A549 (cell line): ENCODE results near the gene LY86. TPM values are rescaled to one million over a fixed set of nuclear protein-coding genes. Genes with fewer than 3 reads are reported as not detected.

ENCODE experiments used
- ATAC-seq, 2 experiments: fragments of 200-7000 bp in 1 of 2; fragments of >200 bp in 1 of 2; cut with Nextera tagmentation in 1 of 2; cut with Tn5 transposase in 1 of 2; 3 replicates each; pipeline versions ENCODE4 v1.8.0 to v1.9.1; 2018 to 2020; ENCODE audit warnings: mild to moderate bottlenecking in 1 of 2, moderate library complexity in 1 of 2
- CTCF ChIA-PET: fragments of 300-600 bp; sonication (Branson Sonifier 250); formaldehyde crosslinking; extraction: SDS; loops from one replicate; lab custom pipeline; 2021; ENCODE audit warnings: antibody characterized with exemption, inconsistent platforms; lab: Yijun Ruan, JAX
- POLR2A ChIA-PET: fragments of 350-600 bp; formaldehyde crosslinking; extraction: SDS; loops from one replicate; lab custom pipeline; 2021; ENCODE audit warnings: antibody characterized with exemption, inconsistent platforms; lab: Yijun Ruan, JAX
- DNase-seq, 2 experiments: peaks; one replicate each; pipeline versions ENCODE4 v3.0.0 to v3.0.0-alpha.2; 2011 to 2016; ENCODE audit warnings: low read depth in 1 of 2, low spot score in 1 of 2
- FAIRE-seq: peaks from 2 replicates; lab custom pipeline; 2011; peaks lifted over from hg19 to GRCh38; lab: Jason Lieb, UNC
- H3K27ac ChIP-seq, 2 experiments: fragments of >200 bp; sonication (Bioruptor Twin); formaldehyde crosslinking; 3 replicates each; pipeline ENCODE4 v1.5.1; 2016 to 2017
- H3K4me1 ChIP-seq: fragments of >200 bp; sonication (Bioruptor Twin); formaldehyde crosslinking; 3 replicates; pipeline ENCODE4 v1.6.1; 2016
- H3K4me2 ChIP-seq: fragments of >200 bp; sonication (Bioruptor Twin); formaldehyde crosslinking; 3 replicates; pipeline ENCODE4 v1.6.1; 2016
- H3K4me3 ChIP-seq: fragments of >200 bp; sonication (Bioruptor Twin); formaldehyde crosslinking; 3 replicates; pipeline ENCODE4 v1.5.1; 2016
- H3K9me3 ChIP-seq: fragments of >200 bp; sonication (Bioruptor Twin); formaldehyde crosslinking; 3 replicates; pipeline ENCODE4 v1.6.1; 2016
- CBX2 ChIP-seq: fragments of 200-600 bp; sonication (generic); IDR thresholded peaks from 2 replicates; pipeline ENCODE4 v1.6.1; 2016; ENCODE audit warnings: low read depth, mild to moderate bottlenecking, borderline replicate concordance
- CEBPB ChIP-seq, 2 experiments: fragments of >200 bp in 1 of 2; sonication (Bioruptor Twin) in 1 of 2; formaldehyde crosslinking in 1 of 2; IDR thresholded peaks; 2 replicates each; pipeline ENCODE4 v1.6.1; 2012 to 2016
- CHD2 ChIP-seq: fragments of 150-350 bp; IDR thresholded peaks from 2 replicates; pipeline ENCODE4 v1.6.1; 2014; ENCODE audit warnings: low read length; ENCODE audit not compliant: partially characterized antibody
- EHF ChIP-seq: fragments of 250-450 bp; sonication (Bioruptor Pico); IDR thresholded peaks from 2 replicates; pipeline ENCODE4 v1.5.0; 2020; ENCODE audit warnings: mild to moderate bottlenecking
- ESRRA ChIP-seq: fragments of 150-350 bp; IDR thresholded peaks from 2 replicates; pipeline ENCODE4 v1.6.1; 2014; ENCODE audit warnings: mild to moderate bottlenecking, low read length, borderline replicate concordance
- FOSB ChIP-seq: fragments of 250-450 bp; sonication (Bioruptor Pico); IDR thresholded peaks from 2 replicates; pipeline ENCODE4 v1.5.0; 2020; ENCODE audit warnings: mild to moderate bottlenecking, moderate library complexity
- FOXS1 ChIP-seq: fragments of 250-450 bp; sonication (Bioruptor Pico); IDR thresholded peaks from 2 replicates; pipeline ENCODE4 v1.5.0; 2020; ENCODE audit warnings: mild to moderate bottlenecking, moderate library complexity
- HOXA7 ChIP-seq: fragments of 250-450 bp; sonication (Bioruptor Pico); IDR thresholded peaks from 2 replicates; pipeline ENCODE4 v1.5.0; 2020; ENCODE audit warnings: mild to moderate bottlenecking, moderate library complexity
- HOXB13 ChIP-seq: fragments of 250-450 bp; sonication (Bioruptor Pico); IDR thresholded peaks from 2 replicates; pipeline ENCODE4 v1.5.0; 2020; ENCODE audit warnings: low read depth, mild to moderate bottlenecking, moderate library complexity
- KDM1A ChIP-seq: fragments of 200-600 bp; sonication (generic); IDR thresholded peaks from 2 replicates; pipeline ENCODE4 v1.6.1; 2016; ENCODE audit warnings: low read depth, mild to moderate bottlenecking
- KDM5A ChIP-seq: fragments of 200-600 bp; sonication (generic); IDR thresholded peaks from 2 replicates; pipeline ENCODE4 v1.6.1; 2016; ENCODE audit warnings: antibody characterized with exemption, mild to moderate bottlenecking
- NFE2L2 ChIP-seq: fragments of 150-350 bp; conservative IDR thresholded peaks from 2 replicates; pipeline ENCODE4 v1.6.1; 2014; ENCODE audit warnings: low read length
- NR3C1 ChIP-seq: fragments of >200 bp; sonication (Bioruptor Twin); formaldehyde crosslinking; IDR thresholded peaks from 3 replicates; pipeline ENCODE4 v1.6.1; 2017
- RAD21 ChIP-seq, 2 experiments: fragments of >200 bp in 1 of 2; sonication (Bioruptor Twin) in 1 of 2; formaldehyde crosslinking in 1 of 2; IDR thresholded peaks in 1 of 2; conservative IDR thresholded peaks in 1 of 2; 2 replicates in 1 of 2; 3 replicates in 1 of 2; pipeline ENCODE4 v1.6.1; 2012 to 2018; ENCODE audit warnings: inconsistent platforms in 1 of 2
- RARB ChIP-seq: fragments of 250-450 bp; sonication (Bioruptor Pico); IDR thresholded peaks from 2 replicates; pipeline ENCODE4 v1.8.0; 2021; ENCODE audit warnings: mild to moderate bottlenecking, moderate library complexity
- SREBF2 ChIP-seq: fragments of 450-650 bp; IDR thresholded peaks from 2 replicates; pipeline ENCODE4 v1.6.1; 2014; ENCODE audit warnings: mild to moderate bottlenecking, moderate library complexity
- TFCP2L1 ChIP-seq: fragments of 250-450 bp; sonication (Bioruptor Pico); IDR thresholded peaks from 2 replicates; pipeline ENCODE4 v1.5.0; 2021; ENCODE audit warnings: mild to moderate bottlenecking
- TP53 ChIP-seq: fragments of 250-450 bp; sonication (Bioruptor Pico); IDR thresholded peaks from 2 replicates; pipeline ENCODE4 v1.5.0; 2021; ENCODE audit warnings: mild to moderate bottlenecking, moderate library complexity
- ZC3H11A ChIP-seq: fragments of 450-650 bp; IDR thresholded peaks from 2 replicates; pipeline ENCODE4 v1.6.1; 2014; ENCODE audit warnings: antibody characterized with exemption, mild to moderate bottlenecking
- ZFP36 ChIP-seq: fragments of 450-650 bp; IDR thresholded peaks from 2 replicates; pipeline ENCODE4 v1.6.1; 2014; ENCODE audit warnings: borderline replicate concordance; ENCODE audit not compliant: partially characterized antibody
- ZNF302 ChIP-seq: fragments of 250-450 bp; sonication (Bioruptor Pico); IDR thresholded peaks from 2 replicates; pipeline ENCODE4 v1.9.0; 2021; ENCODE audit warnings: inconsistent platforms, mild to moderate bottlenecking, moderate library complexity
- WGBS: methylation state at CpG from one replicate; pipeline ENCODE4 v1.1.6; 2017; ENCODE audit errors: missing lambda C conversion rate; 5-methylcytosine and 5-hydroxymethylcytosine counted together
- polyA plus RNA-seq, 4 experiments: library from polyadenylated mRNA; depleted of rRNA in 3 of 4; stranded (reverse); fragments of >200 nt; fragmentation: RNase III in 1 of 4; extraction: RNeasy Plus Mini Kit Qiagen cat#74134 plus additional on column Dnase treatment in 1 of 4; gene quantifications; 2 replicates in 3 of 4; 3 replicates in 1 of 4; pipeline ENCODE4 v1.2.3, GENCODE V29; 2011 to 2017
- TF ChIP-seq, protein P1 (sequence below): fragments of >200 bp; sonication (Bioruptor Twin); formaldehyde crosslinking; IDR thresholded peaks from 2 replicates; pipeline ENCODE4 v1.6.1; 2016
- TF ChIP-seq, protein P2 (sequence below): fragments of 250-450 bp; sonication (Bioruptor Pico); IDR thresholded peaks from 2 replicates; pipeline ENCODE4 v1.5.0; 2020; ENCODE audit warnings: low read depth, mild to moderate bottlenecking, moderate library complexity
- TF ChIP-seq, protein P3 (sequence below): fragments of >200 bp; sonication (Bioruptor Twin); formaldehyde crosslinking; IDR thresholded peaks from 3 replicates; pipeline ENCODE4 v1.5.1; 2016
- TF ChIP-seq, protein P4 (sequence below): IDR thresholded peaks from 2 replicates; pipeline ENCODE4 v1.6.1; 2012
- TF ChIP-seq, protein P5 (sequence below): IDR thresholded peaks from 2 replicates; pipeline ENCODE4 v1.6.1; 2012

The LY86 gene
- polyA plus RNA-seq, 2 of the 4 experiments (the other 2 are of a cell fraction) = not detected

DNA sequence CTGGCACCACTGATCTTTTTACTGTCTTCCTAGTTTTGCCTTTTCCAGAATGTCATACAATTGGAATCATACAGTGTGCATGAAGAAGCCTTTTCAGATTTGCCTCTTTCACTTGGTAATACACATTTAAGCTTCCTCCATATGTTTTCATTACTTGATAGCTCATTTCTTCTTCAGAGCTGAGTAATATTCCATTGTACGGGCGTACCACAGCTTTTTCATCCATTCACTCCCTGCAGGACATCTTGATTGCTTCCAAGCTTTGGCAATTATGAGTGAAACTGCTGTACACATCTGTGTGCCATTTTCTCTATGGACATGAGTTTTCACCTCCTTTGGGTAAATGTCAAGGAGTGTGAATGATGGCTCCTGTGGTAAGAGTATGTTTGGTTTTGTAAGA lies 46.2 kb upstream of the LY86 start:
- no peak for DNase-seq
- H3K9me3 ChIP-seq = no peaks in the 10 kb centered on the region
- ChIA-PET POLR2A (no interaction called here), CTCF (no interaction called here)
- FAIRE-seq = no peak
- H3K4me3 ChIP-seq = no peak overlapping the region
- H3K4me2 ChIP-seq = no peak overlapping the region
- no peak overlapping the region for H3K27ac ChIP-seq
- 7% methylated on average over 2 of the region's 2 CpGs for WGBS
- TF ChIP-seq TP53 (CRISPR knock-in tag) = no peak
- no peak for ATAC-seq
- H3K4me1 ChIP-seq = no peaks in the 10 kb centered on the region

DNA sequence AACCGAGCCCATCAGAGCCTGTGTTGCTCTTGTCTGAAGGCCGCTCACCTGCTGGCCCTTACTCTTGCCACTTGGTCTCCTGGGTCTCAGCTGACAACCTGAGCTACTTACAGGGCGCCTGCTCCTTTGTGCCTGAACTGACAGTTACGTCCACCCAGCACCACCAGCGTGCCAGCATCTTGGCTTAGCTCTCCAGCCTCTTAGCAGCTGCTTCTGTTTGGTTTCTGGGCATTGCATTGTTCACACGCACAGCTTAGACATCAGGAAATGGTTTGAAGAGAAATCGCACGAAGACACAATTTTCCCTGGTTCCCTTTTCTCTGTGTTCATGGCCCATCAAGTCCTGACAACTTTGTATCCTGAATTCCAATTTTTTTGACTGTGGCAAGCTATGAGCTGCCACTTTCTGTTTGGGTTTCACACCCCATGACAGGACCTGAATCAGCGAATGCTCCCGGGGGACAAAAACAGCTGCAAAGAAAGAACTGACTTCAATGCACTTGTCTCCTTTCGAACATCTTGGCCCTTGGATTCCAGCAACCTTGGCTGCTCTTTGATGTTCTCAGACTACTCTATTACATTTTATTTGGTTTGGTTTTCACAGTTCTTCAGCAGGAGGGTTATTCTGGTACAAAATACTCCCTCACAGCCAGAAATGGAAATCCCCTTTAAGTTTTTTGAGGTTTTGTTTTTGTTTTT lies 45.2 kb upstream of the LY86 start:
- Histone ChIP-seq H3K4me2 (no peak overlapping the region), H3K4me3 (no peak overlapping the region), H3K27ac (no peak overlapping the region), H3K9me3 (no peaks in the 10 kb centered on the region), H3K4me1 (no peaks in the 10 kb centered on the region)
- no peak for ATAC-seq
- TF ChIP-seq KDM5A = no peak
- no peak for TF ChIP-seq FOSB (CRISPR knock-in tag)
- TF ChIP-seq ZFP36 = no peak
- TF ChIP-seq TFCP2L1 = no peak
- TF ChIP-seq, protein P1, sequence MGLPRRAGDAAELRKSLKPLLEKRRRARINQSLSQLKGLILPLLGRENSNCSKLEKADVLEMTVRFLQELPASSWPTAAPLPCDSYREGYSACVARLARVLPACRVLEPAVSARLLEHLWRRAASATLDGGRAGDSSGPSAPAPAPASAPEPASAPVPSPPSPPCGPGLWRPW = no peak
- no peak for TF ChIP-seq RAD21 (conservative IDR thresholded peaks at IDR 0.05 in 1 of 2, IDR thresholded peaks at IDR 0.05 in 1 of 2)
- no peak for TF ChIP-seq CBX2
- no peak for TF ChIP-seq ZNF302
- no peak for TF ChIP-seq CHD2
- TF ChIP-seq ZC3H11A = no peak
- TF ChIP-seq RARB (CRISPR knock-in tag) = no peak
- TF ChIP-seq ESRRA = no peak
- no peak for TF ChIP-seq SREBF2
- TF ChIP-seq, protein P2, sequence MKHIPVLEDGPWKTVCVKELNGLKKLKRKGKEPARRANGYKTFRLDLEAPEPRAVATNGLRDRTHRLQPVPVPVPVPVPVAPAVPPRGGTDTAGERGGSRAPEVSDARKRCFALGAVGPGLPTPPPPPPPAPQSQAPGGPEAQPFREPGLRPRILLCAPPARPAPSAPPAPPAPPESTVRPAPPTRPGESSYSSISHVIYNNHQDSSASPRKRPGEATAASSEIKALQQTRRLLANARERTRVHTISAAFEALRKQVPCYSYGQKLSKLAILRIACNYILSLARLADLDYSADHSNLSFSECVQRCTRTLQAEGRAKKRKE = no peak
- TF ChIP-seq HOXB13 = no peak
- TF ChIP-seq EHF (CRISPR knock-in tag) = no peak
- no peak for TF ChIP-seq CEBPB (IDR thresholded peaks at IDR 0.05)
- TF ChIP-seq KDM1A = no peak
- TF ChIP-seq, protein P3, sequence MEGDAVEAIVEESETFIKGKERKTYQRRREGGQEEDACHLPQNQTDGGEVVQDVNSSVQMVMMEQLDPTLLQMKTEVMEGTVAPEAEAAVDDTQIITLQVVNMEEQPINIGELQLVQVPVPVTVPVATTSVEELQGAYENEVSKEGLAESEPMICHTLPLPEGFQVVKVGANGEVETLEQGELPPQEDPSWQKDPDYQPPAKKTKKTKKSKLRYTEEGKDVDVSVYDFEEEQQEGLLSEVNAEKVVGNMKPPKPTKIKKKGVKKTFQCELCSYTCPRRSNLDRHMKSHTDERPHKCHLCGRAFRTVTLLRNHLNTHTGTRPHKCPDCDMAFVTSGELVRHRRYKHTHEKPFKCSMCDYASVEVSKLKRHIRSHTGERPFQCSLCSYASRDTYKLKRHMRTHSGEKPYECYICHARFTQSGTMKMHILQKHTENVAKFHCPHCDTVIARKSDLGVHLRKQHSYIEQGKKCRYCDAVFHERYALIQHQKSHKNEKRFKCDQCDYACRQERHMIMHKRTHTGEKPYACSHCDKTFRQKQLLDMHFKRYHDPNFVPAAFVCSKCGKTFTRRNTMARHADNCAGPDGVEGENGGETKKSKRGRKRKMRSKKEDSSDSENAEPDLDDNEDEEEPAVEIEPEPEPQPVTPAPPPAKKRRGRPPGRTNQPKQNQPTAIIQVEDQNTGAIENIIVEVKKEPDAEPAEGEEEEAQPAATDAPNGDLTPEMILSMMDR = no peak
- no peak for FAIRE-seq
- ChIA-PET POLR2A (no interaction called here), CTCF (interaction anchor here (1.1 kb wide), 1 partner anchor 486 kb away, joined by 5 read pairs; no protein-coding TSS in a partner anchor)
- WGBS = 49% methylated on average over 11 of the region's 11 CpGs
- DNase-seq = no peak

DNA sequence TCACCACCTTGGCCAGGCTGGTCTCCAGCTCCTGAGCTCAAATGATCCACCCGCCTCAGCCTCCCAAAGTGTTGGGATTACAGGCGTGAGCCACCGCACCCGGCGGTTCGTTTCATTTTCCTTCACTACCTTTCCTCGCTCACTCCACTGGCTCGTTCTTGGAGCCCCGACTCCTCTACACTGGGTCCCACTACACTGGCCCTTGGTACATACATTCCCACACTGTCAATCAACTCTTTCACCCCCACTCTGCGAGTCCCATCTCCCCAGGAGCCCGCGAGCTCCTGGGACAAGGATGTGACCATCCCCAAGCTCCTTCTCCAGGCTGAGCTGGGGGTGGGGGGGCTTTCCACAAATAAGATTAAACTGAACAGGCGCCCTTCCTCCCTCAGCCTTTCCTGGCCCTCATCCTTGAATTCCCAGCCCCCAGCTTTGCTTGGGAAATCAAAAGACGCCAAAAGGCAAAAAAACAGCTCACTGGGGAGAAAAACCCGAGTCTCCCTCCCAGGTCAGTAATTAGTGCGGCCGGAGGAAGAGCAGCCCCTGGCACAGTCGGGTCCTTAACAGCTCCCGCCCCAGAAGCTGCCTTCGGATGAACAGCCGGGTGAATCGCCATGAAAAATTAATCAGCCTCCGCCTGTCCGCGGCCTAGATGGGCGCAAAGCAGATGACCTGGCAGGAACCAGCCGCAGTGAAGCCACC lies 42.8 kb upstream of the LY86 start:
- 67% methylated on average over 24 of the region's 27 CpGs for WGBS
- Histone ChIP-seq H3K9me3 (no peaks in the 10 kb centered on the region), H3K4me2 (no peak overlapping the region; the same call in 2 of the 3 replicates), H3K27ac (no peak overlapping the region), H3K4me3 (no peak overlapping the region), H3K4me1 (no peaks in the 10 kb centered on the region)
- FAIRE-seq = no peak
- ChIA-PET CTCF (interaction anchor here (0.6 to 3.3 kb wide), 6 partner anchors 11 to 490 kb away, joined by 3 to 39 read pairs (median 5); no protein-coding TSS in a partner anchor), POLR2A (no interaction called here)
- no peak for DNase-seq
- no peak for ATAC-seq
- TF ChIP-seq, protein P3 = no peak
- TF ChIP-seq, protein P2 = no peak
- TF ChIP-seq EHF (CRISPR knock-in tag) = no peak
- TF ChIP-seq, protein P4, sequence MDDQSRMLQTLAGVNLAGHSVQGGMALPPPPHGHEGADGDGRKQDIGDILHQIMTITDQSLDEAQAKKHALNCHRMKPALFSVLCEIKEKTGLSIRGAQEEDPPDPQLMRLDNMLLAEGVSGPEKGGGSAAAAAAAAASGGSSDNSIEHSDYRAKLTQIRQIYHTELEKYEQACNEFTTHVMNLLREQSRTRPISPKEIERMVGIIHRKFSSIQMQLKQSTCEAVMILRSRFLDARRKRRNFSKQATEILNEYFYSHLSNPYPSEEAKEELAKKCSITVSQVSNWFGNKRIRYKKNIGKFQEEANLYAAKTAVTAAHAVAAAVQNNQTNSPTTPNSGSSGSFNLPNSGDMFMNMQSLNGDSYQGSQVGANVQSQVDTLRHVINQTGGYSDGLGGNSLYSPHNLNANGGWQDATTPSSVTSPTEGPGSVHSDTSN = no peak
- TF ChIP-seq CEBPB (IDR thresholded peaks at IDR 0.05) = no peak
- no peak for TF ChIP-seq FOXS1 (CRISPR knock-in tag)
- no peak for TF ChIP-seq HOXA7 (CRISPR knock-in tag)
- no peak for TF ChIP-seq NFE2L2
- TF ChIP-seq, protein P5, sequence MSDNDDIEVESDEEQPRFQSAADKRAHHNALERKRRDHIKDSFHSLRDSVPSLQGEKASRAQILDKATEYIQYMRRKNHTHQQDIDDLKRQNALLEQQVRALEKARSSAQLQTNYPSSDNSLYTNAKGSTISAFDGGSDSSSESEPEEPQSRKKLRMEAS = no peak
- TF ChIP-seq NR3C1 = no peak
- no peak for TF ChIP-seq ESRRA
